GM20431 (cell line): ENCODE results near the gene CEACAM1.
"Not testable (repeated sequence)": the region's sequence is repeated elsewhere in the genome, so short reads cannot be mapped to it uniquely, and the experiment has no call there.

ENCODE experiments used
- in situ Hi-C: fragments of 300-500 bp; cut with MseI, MboI; formaldehyde crosslinking; loops from one replicate; pipeline ENCODE4 v1.15.0; 2020; ENCODE audit warnings: low sequenced_read_pairs; ENCODE audit not compliant: unreplicated experiment

The CEACAM1 gene

DNA sequence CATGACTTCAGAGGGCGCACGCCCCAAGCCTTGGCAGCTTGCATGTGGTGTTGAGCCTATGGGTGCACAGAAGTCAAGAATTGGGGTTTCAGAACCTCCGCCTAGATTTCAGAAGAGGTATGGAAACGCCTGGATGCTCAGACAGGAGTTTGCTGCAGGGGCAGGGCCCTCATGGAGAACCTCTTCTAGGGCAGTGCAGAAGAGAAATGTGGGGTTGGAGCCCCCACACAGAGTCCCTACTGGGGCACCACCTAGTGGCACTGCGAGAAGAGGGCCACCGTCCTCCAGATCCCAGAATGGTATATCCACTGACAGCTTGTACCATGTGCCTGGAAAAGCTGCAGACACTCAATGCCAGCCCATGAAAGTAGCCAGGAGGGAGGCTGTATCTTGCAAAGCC lies 22.2 kb upstream of the CEACAM1 start:
- in situ Hi-C loops = not testable (repeated sequence)

DNA sequence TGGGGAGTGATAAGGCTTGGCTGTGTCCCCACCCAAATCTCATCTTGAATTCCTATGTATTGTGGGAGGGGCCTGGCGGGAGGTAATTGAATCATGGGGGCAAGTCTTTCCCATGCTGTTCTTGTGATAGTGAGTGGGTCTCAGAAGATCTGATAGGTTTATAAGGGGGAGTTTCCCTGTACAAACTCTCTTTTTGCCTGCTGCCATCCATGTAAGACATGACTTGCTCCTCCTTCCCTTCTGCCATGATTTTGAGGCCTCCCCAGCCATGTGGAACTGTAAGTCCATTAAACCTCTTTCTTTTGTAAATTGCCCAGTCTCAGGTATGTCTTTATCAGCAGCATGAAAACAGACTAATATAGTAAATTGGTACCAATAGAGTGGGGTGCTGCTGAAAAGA lies 20.8 kb upstream of the CEACAM1 start:
- in situ Hi-C loops = not testable (repeated sequence)

DNA sequence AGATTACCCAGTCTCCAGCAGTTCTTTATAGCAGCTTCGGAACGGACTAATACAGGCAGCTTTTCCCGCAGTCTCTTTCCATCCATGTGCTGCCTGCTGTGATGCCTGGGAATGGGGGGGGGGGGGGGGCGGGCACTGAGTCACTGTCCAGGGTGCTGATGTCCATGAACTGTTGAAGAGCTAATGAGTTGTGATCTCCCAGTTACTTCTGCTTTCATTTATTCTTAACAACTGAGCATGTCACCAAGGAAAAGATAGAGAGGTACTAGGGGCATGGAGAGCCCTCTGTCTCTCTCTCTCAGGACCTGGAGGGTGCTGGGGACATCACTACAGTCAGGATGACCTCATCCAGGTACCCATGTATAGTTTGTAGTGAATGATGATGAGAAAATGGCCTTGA lies 20.3 kb upstream of the CEACAM1 start:
- in situ Hi-C loops = no loop called here

DNA sequence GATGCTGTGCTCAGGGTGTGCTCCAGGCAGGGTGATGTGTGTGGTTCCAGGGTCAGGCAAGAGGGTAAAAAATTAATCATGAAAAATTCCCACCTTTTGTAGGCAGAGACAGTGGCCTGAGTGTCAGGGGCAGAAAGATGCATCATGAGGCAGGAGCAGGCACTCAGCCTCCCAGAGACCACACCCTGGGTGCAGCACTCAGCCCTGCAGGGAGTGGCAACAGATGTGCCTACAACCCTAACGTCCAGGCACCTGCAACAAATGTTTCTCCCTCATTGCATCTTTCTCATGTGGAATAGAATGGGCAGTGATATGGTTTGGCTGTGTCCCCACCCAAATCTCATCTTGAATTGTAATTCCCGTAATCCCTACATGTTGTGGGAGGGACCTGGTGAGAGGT lies 19.6 kb upstream of the CEACAM1 start:
- in situ Hi-C loops = no loop called here

DNA sequence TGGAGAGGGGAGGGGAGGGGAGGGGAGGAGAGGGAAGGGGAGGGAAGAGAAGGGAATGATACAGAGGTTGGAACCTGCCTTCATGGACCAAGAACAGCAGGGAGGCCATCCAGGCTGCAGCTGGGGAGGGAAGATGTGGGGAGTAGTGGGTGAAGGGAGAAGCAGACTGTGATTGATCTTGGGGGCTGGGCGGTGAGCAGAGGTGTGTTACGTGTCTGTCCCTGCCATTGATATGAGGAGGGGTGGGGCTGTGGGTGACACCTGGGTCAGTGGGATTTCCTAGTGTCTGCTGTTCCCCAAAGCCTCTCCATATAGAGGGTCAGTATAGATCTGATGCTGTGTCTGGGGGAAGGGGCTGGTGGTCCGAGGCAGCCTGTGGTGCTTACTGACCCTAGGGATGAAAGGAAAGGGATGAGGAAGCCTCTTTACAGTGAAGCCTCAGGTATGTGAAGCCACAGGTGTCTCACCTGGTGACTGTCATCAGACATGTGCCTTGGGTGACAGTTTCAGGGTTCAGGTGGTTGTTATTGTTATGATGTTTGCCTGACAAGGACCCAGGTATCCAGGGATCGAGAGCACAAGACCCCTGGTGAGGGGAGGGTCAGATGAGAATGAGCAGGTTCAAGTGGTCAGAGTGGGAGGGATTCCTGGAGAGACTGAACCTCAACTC lies 18.7 kb upstream of the CEACAM1 start:
- in situ Hi-C loops = no loop called here

DNA sequence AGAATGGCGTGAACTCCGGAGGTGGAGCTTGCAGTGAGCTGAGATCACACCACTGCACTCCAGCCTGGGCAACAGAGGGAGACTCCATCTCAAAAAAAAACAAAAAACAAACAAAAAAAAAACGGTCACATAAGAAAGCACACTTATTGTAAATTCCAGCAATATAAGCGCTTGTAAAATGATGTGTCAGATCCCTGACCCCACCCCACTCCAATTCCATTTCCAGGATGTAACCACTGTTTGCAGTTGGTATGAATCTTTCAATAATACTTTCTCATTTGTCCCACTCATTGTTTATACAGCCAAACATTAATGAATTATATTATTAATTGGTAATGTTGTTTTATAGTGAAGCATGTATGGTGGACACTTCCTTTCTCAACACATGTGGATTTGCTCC lies 15.9 kb upstream of the CEACAM1 start:
- in situ Hi-C loops = no loop called here

DNA sequence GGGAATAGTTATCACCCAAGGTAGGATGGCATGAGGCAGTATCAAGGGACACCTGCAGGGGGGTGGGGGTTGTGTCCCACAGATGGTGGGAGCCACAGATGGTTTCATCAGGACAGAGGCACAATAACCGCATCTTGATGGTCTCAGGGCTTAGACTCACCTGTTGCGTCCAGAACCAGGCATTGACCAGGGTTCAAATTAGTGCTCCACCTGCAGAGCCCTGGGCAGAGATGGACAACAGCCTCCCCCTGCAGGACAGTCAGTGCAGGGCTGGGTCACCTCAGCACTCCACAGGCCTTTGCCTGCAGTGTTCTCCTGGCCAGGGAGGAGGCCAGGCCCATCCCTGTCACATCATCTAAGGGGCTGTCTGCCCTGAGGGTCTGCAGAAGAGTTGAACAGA lies 14.5 kb upstream of the CEACAM1 start:
- in situ Hi-C loops = no loop called here

DNA sequence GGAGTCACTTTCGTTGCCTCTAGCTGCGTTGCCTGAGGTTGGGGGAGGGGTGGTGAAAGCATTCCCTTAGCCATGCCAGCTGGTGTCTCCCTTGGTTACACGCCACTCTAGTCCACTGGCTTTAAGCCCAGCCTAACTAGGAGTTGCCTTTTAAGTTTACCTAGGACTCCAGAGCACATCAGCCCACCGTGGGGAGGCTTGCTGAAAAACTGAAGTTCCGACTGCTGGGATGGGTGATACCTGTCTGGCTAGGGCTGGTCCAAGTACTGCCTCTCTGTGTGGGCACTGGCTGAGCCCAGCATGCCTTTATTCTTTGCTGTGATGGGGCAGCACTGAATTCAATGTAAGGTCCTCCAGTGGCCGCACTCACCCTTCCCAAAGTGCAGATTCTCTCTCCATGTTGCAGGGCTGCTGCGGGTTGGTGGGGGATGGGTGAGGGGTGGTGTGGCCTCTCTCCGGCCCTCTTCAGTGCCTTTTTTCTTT lies 11.8 kb upstream of the CEACAM1 start:
- in situ Hi-C loops = no loop called here

DNA sequence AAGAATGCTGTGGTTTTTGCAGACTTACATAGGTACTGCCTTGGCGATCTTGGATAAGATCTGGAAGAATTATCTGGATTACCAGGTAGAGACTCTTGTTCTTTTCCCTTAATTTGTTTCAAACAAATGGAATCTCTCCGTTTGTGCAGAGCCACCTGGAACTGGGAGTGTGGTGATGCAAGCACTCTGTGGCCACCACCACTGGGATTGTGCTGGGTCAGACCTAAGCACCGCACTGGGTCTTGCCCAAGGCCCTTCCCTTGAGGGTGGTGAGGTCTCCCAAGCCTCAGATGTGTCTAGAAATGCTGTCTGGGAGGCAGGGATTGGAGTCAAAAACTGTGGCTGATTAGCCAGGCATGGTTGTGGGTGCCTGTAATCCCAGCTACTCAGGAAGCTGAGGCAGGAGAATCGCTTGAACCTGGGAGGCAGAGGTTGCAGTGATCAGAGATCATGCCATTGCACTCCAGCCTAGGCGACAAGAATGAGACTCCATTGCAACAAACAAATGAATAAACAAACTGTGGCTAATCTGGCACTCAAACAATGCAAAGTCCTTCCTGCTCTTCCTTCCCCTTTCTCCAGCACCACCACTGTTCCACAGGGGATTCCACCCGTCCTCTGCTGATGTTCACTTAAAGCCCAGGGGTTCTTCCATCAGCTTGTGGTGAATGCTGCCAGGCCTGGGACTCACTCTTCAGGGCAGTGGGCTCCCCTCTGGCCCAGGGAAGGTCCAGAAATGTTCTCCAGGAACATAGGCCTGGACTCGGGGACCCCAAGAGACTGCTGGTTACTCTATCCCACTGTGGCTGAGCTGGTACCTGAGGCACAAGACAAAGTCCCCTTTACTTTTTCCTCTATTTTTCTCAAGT lies 10.8 kb upstream of the CEACAM1 start:
- in situ Hi-C loops = no loop called here

DNA sequence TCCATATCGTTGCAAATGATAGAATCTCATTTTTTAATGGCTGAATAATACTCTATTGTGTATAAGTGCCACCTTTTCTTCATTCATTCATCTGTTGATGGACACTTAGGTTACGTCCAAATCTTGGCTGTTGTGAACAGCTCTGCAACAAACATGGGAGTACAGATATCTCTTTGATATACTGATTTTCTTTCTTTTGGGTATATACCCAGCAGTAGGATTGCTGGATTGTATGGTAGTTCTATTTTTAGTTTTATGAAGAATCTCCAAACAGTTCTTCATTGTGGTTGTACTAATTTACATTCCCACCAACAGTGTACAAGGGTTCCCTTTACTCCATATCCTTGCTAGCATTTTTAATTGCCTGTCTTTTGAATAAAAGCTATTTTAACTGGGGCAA lies 7.0 kb upstream of the CEACAM1 start:
- in situ Hi-C loops = not testable (repeated sequence)

DNA sequence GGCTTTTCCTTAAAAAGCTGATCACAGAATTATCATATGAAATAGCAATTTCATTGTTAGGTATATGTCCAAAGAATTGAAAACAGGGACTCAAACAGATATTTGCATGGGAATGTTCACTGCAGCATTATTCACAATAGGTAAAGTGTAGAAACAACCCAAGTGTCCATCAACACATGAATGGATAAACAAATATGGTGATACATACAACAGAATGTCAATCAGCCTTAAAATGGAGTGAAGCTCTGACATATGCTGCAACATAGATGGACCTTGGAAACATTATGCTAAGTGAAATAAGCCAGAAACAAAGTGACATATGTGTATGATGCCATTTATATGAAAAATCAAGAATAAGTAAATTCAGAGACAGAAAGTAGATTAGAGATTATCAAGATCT lies 6.1 kb upstream of the CEACAM1 start:
- in situ Hi-C loops = no loop called here

DNA sequence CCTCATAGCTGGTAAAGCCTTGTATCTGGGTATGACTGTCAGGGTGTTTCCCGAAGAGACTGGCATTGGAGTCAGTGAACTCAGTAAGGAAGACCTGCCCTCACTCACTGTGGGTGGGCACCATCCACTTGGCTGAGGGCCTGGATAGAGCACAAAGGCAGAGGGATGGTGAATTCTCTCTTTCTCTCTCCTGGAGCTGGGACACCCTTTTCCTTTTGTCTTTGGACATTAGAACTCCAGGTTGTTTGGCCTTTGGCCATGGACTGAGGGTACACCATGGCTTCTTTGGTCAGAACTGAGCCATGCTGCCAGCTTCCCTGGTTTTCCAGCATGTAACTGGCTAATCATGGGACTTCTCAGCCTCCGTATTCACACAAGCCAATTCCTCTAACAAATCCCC lies 4.6 kb upstream of the CEACAM1 start:
- in situ Hi-C loops = no loop called here

DNA sequence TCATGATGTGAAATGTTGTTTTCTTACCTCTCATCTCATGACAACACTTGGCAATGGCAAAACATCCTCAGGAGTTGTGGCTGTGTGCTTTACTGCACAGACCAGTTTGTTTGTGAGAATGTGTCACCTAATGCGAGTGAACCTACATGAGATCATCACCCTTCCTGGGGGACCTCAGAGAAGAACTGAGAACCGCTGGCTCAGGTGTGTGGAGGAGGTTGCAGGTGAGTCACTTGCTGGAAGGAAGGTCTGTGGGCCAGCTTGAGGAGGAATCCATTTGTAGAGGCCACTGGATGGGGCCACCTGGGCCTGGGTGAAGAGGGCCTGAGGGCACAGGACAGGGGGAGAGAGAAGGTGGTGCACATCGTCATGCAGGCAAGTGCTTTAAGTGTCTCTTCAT lies 3.0 kb upstream of the CEACAM1 start:
- in situ Hi-C loops = no loop called here

DNA sequence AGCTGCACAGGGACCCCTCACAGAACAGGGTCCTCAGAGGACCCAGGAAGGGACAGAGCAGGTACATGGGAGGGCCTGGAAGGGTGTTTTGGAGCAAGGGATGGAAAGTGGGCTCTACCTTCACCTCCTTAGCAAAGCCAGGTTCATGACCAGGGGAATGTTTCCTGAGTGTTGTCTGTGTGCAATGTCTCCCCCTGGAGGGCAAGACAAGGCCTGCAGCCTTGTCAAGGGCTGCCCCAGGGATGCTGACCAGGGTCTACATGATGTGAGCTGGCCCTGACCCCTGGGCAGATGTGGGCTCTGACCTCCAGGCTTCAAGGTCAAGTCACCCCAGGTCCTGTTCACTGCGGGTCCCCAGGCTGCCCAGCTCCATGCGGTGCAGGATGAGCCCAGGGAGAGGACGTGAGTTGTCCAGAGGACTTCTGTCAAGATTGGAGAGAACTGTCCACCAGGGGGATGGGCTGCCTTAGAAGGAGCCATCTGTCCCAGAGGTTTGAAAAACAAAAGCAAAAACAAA lies 1.0 kb upstream of the CEACAM1 start:
- in situ Hi-C loops = loop anchor here (5.0 kb wide), 1 partner anchor 77 kb away; no protein-coding TSS in a partner anchor

DNA sequence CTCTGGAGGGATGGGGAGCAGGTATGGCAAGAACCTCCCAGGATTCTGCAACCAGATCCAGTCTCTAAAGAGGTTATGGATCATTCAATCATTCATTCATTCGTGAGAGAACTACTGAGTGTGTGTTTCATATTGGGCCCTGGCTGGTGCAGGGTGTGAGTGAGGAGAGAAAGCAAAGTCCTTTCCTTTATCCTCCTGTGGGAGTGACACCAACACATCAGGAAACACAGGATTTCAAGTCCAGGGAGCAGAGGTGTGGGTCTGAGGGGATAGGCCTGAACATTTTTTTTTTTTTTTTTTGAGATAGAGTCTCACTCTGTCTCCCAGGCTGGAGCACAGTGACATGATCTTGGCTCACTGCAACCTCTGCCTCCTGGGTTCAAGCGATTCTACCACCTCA lies 3.3 kb downstream of the CEACAM1 start:
- in situ Hi-C loops = loop anchor here (5.0 kb wide), 1 partner anchor 73 kb away; no protein-coding TSS in a partner anchor

DNA sequence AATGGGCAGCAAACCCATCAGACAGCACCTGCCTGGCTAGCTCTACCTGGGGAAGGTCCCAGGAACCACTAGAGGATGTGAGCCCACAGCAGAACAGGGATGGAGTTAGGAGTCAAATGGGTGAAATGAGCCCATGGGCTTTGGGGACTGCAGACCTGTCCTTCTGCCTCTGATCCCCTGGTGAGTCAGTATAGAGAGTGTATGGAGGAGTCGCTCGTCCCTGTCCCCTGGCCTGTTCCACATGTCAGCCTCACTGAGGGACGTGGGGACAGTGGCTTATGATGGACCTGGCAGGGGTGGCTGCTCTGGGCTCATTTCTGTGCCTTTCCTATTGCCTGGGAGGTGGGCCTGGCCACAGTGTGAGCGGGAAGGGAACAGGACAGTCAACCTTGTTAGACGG lies 4.0 kb downstream of the CEACAM1 start:
- in situ Hi-C loops = no loop called here

DNA sequence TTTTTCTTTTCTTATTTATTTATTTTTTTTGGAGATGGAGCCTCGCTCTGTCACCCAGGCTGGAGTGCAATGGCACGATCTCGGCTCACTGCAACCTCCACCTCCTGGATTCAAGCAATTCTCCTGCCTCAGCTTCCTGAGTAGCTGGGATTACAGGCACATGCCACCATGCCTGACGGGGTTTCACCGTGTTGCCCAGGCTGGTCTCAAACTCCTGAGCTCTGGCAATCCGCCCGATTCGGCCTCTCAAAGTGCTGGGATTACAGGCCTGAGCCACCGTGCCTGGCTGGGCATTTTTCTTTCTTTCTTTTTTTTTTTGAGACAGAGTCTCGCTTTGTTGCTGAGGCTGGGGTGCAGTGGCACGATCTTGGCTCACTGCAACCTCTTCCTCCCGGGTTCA lies 6.0 kb downstream of the CEACAM1 start:
- in situ Hi-C loops = not testable (repeated sequence)

DNA sequence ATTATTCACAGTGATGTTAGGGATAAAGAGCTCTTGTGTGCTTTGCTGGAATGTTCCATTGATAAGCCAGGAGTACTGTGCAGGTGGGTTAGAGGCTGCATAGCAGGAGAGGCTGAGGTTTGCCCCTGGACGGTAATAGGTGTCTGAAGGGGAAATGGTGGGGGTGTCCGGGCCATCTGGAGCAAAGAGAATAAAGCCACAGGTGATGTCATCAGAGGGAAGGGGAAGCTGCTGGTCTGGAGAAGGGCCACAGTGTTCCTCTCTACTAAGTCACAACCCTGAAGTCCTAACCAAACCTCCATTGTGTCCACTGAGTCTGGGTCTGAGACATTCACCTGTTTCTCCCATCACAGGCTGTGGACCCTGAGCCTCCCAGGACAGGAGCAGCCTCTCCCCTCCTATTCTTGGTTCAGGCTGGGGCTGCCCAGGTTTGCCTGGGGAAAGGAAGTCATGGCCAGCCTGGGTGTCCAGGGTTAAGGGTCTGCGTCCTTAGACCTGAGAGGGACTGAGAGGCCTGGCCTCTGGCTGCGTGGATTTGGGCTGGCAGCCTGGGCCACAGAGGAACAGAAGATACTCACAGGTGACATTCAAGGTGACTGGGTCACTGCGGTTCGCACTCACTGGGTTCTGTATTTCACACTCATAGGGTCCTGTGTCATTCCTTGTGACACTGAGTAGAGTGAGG lies 6.8 kb downstream of the CEACAM1 start:
- in situ Hi-C loops = no loop called here

DNA sequence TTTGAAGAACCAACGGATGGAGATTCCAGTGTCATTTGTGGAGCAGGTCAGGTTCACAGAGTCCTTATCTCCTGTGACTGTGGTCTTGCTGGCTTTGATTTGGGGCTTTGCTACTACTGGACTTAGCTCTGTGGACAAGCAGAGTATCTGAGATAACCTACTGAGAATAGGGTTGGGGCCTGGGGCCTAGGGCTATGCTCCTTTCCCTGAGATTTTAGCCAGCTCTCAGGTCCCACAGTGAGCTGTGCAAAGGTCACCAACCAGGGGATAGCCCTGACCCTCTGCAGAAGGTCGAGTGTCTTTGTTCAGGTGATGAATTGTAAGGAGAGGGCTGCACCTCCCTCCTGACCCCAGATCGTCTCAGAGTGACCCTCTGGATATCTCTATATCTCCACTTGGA lies 9.2 kb downstream of the CEACAM1 start:
- in situ Hi-C loops = no loop called here

DNA sequence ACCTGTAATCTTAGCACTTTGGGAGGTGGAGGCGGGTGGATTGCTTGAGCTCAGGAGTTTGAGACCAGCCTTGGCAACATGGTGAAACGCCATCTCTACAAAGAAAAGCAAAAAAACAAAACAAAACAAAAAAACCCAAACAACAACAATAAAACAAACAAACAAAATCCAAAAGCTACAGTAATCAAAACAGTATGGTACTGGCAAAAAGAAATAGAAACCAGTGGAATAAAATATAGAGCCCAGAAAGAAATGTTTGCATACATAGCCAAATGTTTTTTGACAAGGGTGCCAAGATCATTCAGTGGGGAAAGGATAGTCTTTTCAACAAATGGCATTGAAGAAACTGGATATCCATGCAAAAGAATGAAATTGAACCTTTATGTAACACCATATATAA lies 11.5 kb downstream of the CEACAM1 start:
- in situ Hi-C loops = no loop called here
